GM12875 (cell line): Measurements from ENCODE around the gene FKBP4.

Source experiments
- H3K4me3 ChIP-seq: one replicate; pipeline ENCODE4 v1.5.1; 2011; ENCODE audit warnings: low read depth, low read length, control low read depth
- TF ChIP-seq, protein P1 (sequence below): IDR thresholded peaks from 2 replicates; pipeline ENCODE4 v1.5.1; 2011; ENCODE audit warnings: low read depth, mild to moderate bottlenecking, control low read depth, inconsistent platforms, low read length, moderate library complexity, borderline replicate concordance; ENCODE audit not compliant: insufficient read depth

Gene FKBP4

DNA sequence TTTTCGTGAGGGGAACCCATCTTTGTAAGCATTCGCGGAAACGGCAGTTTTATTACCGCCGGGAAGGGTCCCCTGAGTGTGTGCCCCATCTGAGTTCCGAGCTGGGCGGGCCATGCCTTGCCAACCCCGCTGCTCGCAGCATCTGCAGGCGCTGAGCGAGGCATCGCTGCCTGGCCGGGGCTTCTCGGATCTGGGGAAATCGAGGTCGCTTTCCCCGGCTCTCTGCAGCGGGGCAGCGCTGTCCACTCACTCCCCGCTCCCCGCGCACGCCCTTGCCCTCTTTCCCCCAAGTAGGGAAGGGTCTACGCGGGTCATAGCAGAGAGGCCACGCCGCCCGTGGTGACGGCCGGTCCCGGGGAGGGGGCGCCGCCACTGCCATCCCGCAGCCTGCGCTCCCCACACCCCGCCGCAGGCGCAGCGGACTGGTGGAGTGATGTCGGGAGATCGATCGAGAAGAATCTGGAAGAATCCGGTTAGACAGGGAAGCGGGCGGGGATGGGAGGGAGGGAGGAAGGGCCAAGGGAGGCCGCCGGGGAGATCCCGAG, 507 bp upstream of the FKBP4 start:
- peak overlapping the region; percentile 93 for H3K4me3 ChIP-seq
- TF ChIP-seq, protein P1, sequence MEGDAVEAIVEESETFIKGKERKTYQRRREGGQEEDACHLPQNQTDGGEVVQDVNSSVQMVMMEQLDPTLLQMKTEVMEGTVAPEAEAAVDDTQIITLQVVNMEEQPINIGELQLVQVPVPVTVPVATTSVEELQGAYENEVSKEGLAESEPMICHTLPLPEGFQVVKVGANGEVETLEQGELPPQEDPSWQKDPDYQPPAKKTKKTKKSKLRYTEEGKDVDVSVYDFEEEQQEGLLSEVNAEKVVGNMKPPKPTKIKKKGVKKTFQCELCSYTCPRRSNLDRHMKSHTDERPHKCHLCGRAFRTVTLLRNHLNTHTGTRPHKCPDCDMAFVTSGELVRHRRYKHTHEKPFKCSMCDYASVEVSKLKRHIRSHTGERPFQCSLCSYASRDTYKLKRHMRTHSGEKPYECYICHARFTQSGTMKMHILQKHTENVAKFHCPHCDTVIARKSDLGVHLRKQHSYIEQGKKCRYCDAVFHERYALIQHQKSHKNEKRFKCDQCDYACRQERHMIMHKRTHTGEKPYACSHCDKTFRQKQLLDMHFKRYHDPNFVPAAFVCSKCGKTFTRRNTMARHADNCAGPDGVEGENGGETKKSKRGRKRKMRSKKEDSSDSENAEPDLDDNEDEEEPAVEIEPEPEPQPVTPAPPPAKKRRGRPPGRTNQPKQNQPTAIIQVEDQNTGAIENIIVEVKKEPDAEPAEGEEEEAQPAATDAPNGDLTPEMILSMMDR = no peak

DNA sequence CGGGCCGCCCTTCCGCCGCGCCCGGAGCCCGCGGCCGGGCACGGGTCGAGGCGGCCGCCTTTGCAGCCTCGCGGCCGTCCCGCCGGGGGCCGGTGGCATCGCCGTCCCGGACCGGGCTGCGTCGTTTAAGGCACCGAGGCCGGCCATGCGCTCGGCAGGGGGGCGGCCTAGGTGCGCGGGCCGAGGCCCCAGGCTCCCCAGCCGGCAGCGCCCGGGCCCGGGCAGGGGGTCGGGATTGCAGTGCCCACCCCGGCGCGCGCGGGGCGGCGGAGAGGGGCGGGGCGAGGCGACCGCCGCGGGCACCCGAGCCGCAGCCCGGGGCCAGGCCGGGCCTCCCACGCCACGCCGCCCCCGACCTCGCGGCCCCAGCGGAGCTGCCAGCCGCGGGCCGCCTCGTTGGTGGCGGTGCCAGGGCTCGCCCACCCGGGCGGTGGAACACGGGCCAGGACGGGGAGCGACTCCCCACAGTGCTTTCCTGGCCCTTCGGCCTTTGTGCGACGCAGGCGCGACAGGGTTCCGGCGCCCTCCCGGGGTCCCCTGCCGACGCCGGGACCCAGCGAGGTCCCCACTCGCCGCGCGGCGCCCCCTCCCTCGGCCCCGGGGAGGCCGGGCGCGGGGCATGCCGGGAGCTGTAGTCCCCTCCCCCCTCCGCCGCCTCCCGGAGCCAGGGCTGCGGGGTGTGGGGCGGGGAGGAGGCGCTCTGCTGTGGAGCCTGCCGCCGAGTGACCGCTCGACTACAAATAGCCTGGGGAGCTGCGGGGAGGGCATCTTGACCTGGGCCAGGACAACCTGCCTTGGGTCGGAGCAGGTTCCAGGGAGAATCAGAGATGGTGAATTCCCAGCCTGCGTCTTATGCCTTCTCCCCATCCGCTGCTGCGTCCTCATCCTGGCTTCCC, 769 bp downstream of the FKBP4 start:
- TF ChIP-seq, protein P1 = no peak
- H3K4me3 ChIP-seq = peak overlapping the region; percentile 93

DNA sequence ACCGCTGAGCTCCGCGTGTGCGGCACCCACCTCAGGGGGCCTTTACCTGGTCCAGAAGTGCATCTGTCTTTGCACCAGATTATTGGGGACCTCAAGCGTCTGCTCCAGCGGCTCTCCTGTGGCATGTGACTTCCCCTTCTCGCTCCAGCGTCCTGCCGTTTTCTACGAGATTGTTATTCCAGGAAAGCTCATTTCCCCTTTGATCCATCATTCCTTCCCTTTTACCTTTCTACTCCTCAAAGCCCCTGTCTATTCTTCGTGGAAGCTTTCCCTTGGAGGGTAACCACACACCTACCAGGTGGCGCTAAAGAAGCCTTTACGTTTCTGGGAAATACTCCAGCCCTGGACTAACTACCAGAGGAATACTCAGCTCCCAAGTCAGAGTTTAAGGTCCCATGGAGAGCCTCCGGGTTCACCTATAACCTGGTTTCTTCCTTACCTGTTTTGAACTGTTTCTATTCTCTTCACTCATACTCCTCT, 1.5 kb downstream of the FKBP4 start:
- H3K4me3 ChIP-seq = peak overlapping the region; percentile 93
- TF ChIP-seq, protein P1 = no peak

DNA sequence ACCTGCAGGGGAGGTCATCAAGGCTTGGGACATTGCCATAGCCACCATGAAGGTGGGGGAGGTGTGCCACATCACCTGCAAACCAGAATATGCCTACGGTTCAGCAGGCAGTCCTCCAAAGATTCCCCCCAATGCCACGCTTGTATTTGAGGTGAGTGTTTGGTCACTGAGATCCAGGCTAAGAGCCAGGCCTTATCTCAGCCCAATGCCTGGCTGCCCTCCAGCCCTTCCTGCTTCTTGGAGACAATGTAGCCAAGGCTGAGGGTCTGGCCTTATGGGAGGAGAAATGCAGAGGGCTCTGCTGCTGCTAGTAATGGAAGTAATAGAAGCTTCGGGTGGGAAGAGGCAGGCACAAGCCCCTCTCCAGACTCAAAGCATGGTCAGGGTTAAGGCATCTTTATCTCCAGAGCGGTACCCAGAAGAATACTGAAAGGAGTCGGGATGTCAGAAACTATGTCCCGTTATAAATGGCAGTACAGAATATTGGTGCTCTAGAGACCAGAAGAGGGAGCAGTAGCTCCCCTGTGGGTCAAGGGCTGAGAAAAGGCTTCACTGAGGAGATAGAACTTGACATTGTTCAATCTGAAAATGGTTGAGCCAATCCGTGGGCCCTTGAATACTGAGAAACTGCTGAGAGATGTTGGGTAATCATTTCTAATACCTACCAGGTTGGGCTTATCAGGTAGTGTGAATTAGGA, 3.1 kb downstream of the FKBP4 start:
- TF ChIP-seq, protein P1 = 0 out of 2 replicates have a peak, but pooled peaks have one; percentile 1
- no peak overlapping the region for H3K4me3 ChIP-seq

DNA sequence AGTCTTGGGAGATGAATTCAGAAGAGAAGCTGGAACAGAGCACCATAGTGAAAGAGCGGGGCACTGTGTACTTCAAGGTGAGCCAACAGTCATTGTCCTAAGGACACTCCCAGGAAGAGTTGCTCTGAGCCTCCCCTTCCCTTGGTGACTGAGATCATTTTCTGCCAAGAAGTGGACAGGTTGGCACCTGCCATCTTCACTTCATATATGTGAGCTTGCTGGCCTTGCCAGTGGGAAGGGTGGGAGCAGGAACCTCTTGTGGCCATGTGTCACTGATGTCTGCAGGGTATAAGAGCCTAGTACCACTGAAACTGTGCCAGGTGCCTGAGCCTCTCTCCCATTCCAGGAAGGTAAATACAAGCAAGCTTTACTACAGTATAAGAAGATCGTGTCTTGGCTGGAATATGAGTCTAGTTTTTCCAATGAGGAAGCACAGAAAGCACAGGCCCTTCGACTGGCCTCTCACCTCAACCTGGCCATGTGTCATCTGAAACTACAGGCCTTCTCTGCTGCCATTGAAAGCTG, 5.3 kb downstream of the FKBP4 start:
- TF ChIP-seq, protein P1 = no peak
- no peak overlapping the region for H3K4me3 ChIP-seq

DNA sequence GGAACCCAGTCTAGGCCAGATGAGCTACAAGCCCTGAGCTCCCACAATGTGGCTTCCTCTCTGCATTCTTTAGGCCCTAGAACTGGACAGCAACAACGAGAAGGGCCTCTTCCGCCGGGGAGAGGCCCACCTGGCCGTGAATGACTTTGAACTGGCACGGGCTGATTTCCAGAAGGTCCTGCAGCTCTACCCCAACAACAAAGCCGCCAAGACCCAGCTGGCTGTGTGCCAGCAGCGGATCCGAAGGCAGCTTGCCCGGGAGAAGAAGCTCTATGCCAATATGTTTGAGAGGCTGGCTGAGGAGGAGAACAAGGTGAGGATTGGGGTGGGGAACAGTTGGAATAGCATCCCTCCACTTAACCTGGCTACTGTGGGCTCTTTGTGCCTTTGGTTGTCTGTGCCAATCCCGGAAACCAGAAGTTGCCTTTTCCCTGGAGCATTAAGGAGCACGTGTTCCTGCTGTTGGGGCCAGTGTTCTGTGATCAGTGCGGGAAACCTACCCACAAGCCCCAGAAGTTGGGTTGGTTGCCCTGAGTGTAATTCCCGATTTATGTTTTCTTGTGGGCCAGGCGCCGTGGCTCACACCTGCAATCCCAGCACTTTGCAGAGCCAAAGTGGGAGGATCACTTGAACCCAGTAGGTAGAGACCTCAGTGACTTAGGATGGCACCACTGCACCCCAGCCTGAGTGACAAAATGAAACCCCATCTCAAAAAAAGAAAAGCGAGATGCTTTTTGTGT, 6.4 kb downstream of the FKBP4 start:
- no peak overlapping the region for H3K4me3 ChIP-seq
- TF ChIP-seq, protein P1 = no peak
